PC-9 (cell line): ENCODE measurements around the gene UBE2S. TPM values are rescaled to one million over a fixed set of nuclear protein-coding genes. Genes with fewer than 3 reads are reported as not detected.
"Not testable (repeated sequence)": the region's sequence is repeated elsewhere in the genome, so short reads cannot be mapped to it uniquely, and the experiment has no call there.

Experiments used
- Bru-seq: library from RNA; stranded (reverse); fragments of 400-500 nt; gene quantifications from one replicate; lab custom pipeline; 2021; lab: Mats Ljungman, UMichigan
- BruChase-seq, 2 experiments: library from RNA; stranded (reverse); fragments of 400-500 nt; gene quantifications; one replicate each; lab custom pipeline; 2021; lab: Mats Ljungman, UMichigan
- BruUV-seq: library from RNA; stranded (reverse); fragments of 400-500 nt; replicated peaks from 2 replicates; lab custom pipeline; 2021; lab: Mats Ljungman, UMichigan
- CTCF ChIA-PET: fragments of 300-600 bp; sonication (Branson Sonifier 250); formaldehyde crosslinking; loops from one replicate; lab custom pipeline; 2022; ENCODE audit warnings: antibody characterized with exemption; lab: Charles Lee
- POLR2A ChIA-PET: fragments of 300-600 bp; sonication (Branson Sonifier 250); formaldehyde crosslinking; loops from one replicate; lab custom pipeline; 2022; ENCODE audit warnings: antibody characterized with exemption; ENCODE audit not compliant: unreplicated experiment; lab: Charles Lee
- DNase-seq, 2 experiments: peaks; one replicate each; pipeline versions ENCODE4 v3.0.0 to v3.0.0-alpha.2; 2015 to 2022; ENCODE audit warnings: mixed read lengths in 1 of 2
- H2AFZ ChIP-seq: fragments of 200-600 bp; sonication (generic); 2 replicates; pipeline ENCODE4 v1.8.1; 2017; ENCODE audit warnings: antibody characterized with exemption
- H3F3A ChIP-seq: fragments of 200-600 bp; sonication (generic); 2 replicates; pipeline ENCODE4 v1.8.1; 2017; ENCODE audit warnings: antibody characterized with exemption, mild to moderate bottlenecking, low read depth; ENCODE audit not compliant: insufficient read depth
- H3K27ac ChIP-seq: fragments of 200-600 bp; sonication (generic); 2 replicates; pipeline ENCODE4 v1.6.1; 2016; ENCODE audit warnings: mixed run types
- H3K27me3 ChIP-seq: fragments of 200-600 bp; sonication (generic); 2 replicates; pipeline ENCODE4 v1.6.1; 2016; ENCODE audit warnings: low read depth, mixed run types; ENCODE audit not compliant: insufficient read depth
- H3K36me3 ChIP-seq: fragments of 200-600 bp; sonication (generic); 2 replicates; pipeline ENCODE4 v1.6.1; 2016; ENCODE audit warnings: low read depth, mixed run types
- H3K4me1 ChIP-seq: fragments of 200-600 bp; sonication (generic); replicated peaks from 2 replicates; pipeline ENCODE4 v1.6.1; 2016; ENCODE audit warnings: mixed run types; ENCODE audit not compliant: insufficient read depth
- H3K4me2 ChIP-seq: fragments of 200-600 bp; sonication (generic); 2 replicates; pipeline ENCODE4 v1.6.1; 2017; ENCODE audit warnings: mixed run types
- H3K4me3 ChIP-seq: fragments of 200-600 bp; sonication (generic); 2 replicates; pipeline ENCODE4 v1.6.1; 2016; ENCODE audit warnings: mixed run types
- H3K79me2 ChIP-seq: fragments of 200-600 bp; sonication (generic); 2 replicates; pipeline ENCODE4 v1.6.1; 2017; ENCODE audit warnings: low read depth, mixed run types
- H3K9me2 ChIP-seq: fragments of 200-600 bp; sonication (generic); 2 replicates; pipeline ENCODE4 v1.8.1; 2017; ENCODE audit warnings: mild to moderate bottlenecking; ENCODE audit not compliant: insufficient read depth
- H3K9me3 ChIP-seq: fragments of 200-600 bp; sonication (generic); 2 replicates; pipeline ENCODE4 v1.8.1; 2016; ENCODE audit warnings: low read depth; ENCODE audit not compliant: insufficient read depth
- H4K20me1 ChIP-seq: fragments of 200-600 bp; sonication (generic); 2 replicates; pipeline ENCODE4 v1.8.1; 2017; ENCODE audit not compliant: insufficient read depth
- EZH2 ChIP-seq: fragments of 200-600 bp; sonication (generic); IDR thresholded peaks from 2 replicates; pipeline ENCODE4 v1.8.0; 2017; ENCODE audit warnings: antibody characterized with exemption, low read depth
- intact Hi-C: fragments of 100-400 bp; cut with micrococcal nuclease; formaldehyde crosslinking; loops from one replicate; pipeline ENCODE4 v1.10.0; 2022; ENCODE audit not compliant: unreplicated experiment
- long read RNA-seq: library from polyadenylated mRNA; stranded (forward); transcript quantifications from one replicate; pipeline ENCODE4 v2.0.0, GENCODE V29; 2022
- total RNA-seq: library from RNA; stranded (reverse); gene quantifications from 2 replicates; pipeline ENCODE4 v1.2.3, GENCODE V29; 2021
- TF ChIP-seq, protein P1 (sequence below): fragments of 200-600 bp; sonication (generic); conservative IDR thresholded peaks from 2 replicates; pipeline ENCODE4 v1.6.1; 2017; ENCODE audit warnings: mixed run types, antibody characterized with exemption, mild to moderate bottlenecking, moderate library complexity

UBE2S gene
- 359 and 395 TPM in 2 replicates for total RNA-seq
- percentile 94 among the genes with signal in this experiment for Bru-seq, nascent RNA
- percentile 78 among the genes with signal in this experiment for BruChase-seq, experiment 1, labeled RNA remaining after a 2-hour chase
- BruChase-seq, experiment 2, labeled RNA remaining after a 6-hour chase = percentile 95 among the genes with signal in this experiment
- long read RNA-seq, transcript UBE2S-201 (4 exons, 2,548 nt) = major isoform, 1,541 of 1,618 reads
- long read RNA-seq, transcript UBE2S-202 (5 exons, 743 nt) = minor isoform, 22 of 1,618 reads
- long read RNA-seq, partial matches to known transcripts = 15 of 1,618 reads
- long read RNA-seq, other reads (novel, unspliced or antisense) = 39 of 1,618 reads

- peak within 1 kb of the TSS; percentile 63 for H3K4me3 ChIP-seq
- intact Hi-C loops = loop anchor here (2.0 to 5.0 kb wide), 3 partner anchors 23 to 240 kb away; partner anchors contain the start of genes DNAAF3, KMT5C, RPL28 and TMEM238
- H3K27ac ChIP-seq = peak within 1 kb of the TSS; percentile 86
- CTCF ChIA-PET, H3K9me3 ChIP-seq, H3K27me3 ChIP-seq, BruUV-seq, DNase-seq, H3K9me2 ChIP-seq: not testable (repeated sequence)
- peaks cover 46% of the 10 kb centered on the region for H3F3A ChIP-seq
- peak within 1 kb of the TSS; percentile 85 for H2AFZ ChIP-seq
- peaks cover 50% of the 10 kb centered on the region for H3K79me2 ChIP-seq
- H3K36me3 ChIP-seq = peaks cover 29% of the 10 kb centered on the region
- H4K20me1 ChIP-seq = peaks cover 44% of the 10 kb centered on the region
- H3K4me1 ChIP-seq = peaks cover 21% of the 10 kb centered on the region
- POLR2A ChIA-PET = interaction anchor here (0.6 to 1.2 kb wide), 16 partner anchors 22 to 338 kb away, joined by 3 to 42 read pairs (median 6); partner anchors contain the start of genes HSPBP1, ISOC2, KMT5C and TMEM238
- H3K4me2 ChIP-seq = peak within 1 kb of the TSS; percentile 84
Measured at GRCh38 chr19:55407550-55407799, at the start of gene UBE2S. Gene UBE2S, minus strand, starts transcription at chr19:55407788. Its CDS starts 199 bp downstream, at chr19:55407589.

- BruUV-seq = no TSS peak
- DNase-seq = no peak
- peaks cover 18% of the 10 kb centered on the region; the same call in 1 of the 2 replicates for H3K79me2 ChIP-seq
- H2AFZ ChIP-seq = no peak overlapping the region
- no peak overlapping the region for H3K4me2 ChIP-seq
- peaks cover 9% of the 10 kb centered on the region for H3K4me1 ChIP-seq
- no peaks in the 10 kb centered on the region for H3K27me3 ChIP-seq
- intact Hi-C loops = no loop called here
- TF ChIP-seq, protein P1, sequence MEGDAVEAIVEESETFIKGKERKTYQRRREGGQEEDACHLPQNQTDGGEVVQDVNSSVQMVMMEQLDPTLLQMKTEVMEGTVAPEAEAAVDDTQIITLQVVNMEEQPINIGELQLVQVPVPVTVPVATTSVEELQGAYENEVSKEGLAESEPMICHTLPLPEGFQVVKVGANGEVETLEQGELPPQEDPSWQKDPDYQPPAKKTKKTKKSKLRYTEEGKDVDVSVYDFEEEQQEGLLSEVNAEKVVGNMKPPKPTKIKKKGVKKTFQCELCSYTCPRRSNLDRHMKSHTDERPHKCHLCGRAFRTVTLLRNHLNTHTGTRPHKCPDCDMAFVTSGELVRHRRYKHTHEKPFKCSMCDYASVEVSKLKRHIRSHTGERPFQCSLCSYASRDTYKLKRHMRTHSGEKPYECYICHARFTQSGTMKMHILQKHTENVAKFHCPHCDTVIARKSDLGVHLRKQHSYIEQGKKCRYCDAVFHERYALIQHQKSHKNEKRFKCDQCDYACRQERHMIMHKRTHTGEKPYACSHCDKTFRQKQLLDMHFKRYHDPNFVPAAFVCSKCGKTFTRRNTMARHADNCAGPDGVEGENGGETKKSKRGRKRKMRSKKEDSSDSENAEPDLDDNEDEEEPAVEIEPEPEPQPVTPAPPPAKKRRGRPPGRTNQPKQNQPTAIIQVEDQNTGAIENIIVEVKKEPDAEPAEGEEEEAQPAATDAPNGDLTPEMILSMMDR = no peak
- TF ChIP-seq EZH2 = no peak
- no peaks in the 10 kb centered on the region for H3K36me3 ChIP-seq
- H4K20me1 ChIP-seq = peaks cover 35% of the 10 kb centered on the region
- H3F3A ChIP-seq = peaks cover 30% of the 10 kb centered on the region; the same call in 1 of the 2 replicates
- no peaks in the 10 kb centered on the region for H3K9me2 ChIP-seq
- CTCF ChIA-PET = no interaction called here
- H3K27ac ChIP-seq = no peak overlapping the region
- H3K9me3 ChIP-seq = no peaks in the 10 kb centered on the region
- POLR2A ChIA-PET = no interaction called here
- no peak overlapping the region for H3K4me3 ChIP-seq
Measured at GRCh38 chr19:55456347-55456746, 48.8 kb upstream of the UBE2S start.

DNA sequence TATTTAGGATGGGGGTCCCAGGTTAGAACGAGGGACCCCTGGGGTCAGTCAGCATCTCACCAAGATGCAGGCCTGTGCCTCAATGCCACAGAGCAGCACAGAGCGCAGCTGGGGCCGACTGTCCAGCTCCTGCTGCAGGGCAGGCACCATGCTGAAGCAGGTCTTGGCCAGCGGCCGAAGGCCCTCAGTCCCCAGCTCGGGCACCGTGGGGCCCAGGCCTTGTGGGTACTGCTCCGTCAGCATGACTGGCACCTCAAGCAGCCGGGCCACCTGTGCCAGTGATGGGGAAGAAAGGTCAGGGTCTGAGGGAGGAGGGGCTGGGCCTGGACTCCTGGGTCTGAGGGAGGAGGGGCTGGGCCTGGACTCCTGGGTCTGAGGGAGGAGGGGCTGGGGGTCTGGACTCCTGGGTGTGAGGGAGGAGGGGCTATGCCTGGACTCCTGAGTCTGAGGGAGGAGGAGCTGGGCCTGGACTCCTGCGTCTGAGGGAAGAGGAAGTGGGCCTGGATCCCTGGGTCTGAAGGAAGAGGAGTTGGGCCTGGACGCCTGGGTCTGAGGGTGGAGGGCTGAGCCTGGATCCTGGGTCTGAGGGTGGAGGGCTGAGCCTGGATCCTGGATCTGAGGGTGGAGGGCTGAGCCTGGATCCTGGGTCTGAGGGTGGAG is 48.1 kb upstream of the UBE2S start:
- H3K27me3 ChIP-seq = no peaks in the 10 kb centered on the region
- H3K9me2 ChIP-seq = no peaks in the 10 kb centered on the region
- peaks cover 14% of the 10 kb centered on the region; the same call in 1 of the 2 replicates for H3K79me2 ChIP-seq
- H3K4me1 ChIP-seq = peaks cover 7% of the 10 kb centered on the region
- intact Hi-C loops = no loop called here
- H3K9me3 ChIP-seq = no peaks in the 10 kb centered on the region
- no peaks in the 10 kb centered on the region for H3K36me3 ChIP-seq
- ChIA-PET CTCF (no interaction called here), POLR2A (no interaction called here)
- no peak overlapping the region for H3K4me2 ChIP-seq
- H3K27ac ChIP-seq = no peak overlapping the region
- H4K20me1 ChIP-seq = peaks cover 34% of the 10 kb centered on the region
- no TSS peak for BruUV-seq
- H3K4me3 ChIP-seq = no peak overlapping the region
- TF ChIP-seq, protein P1 = no peak
- no peak for TF ChIP-seq EZH2
- peaks cover 29% of the 10 kb centered on the region; the same call in 1 of the 2 replicates for H3F3A ChIP-seq
- DNase-seq = no peak
- no peak overlapping the region for H2AFZ ChIP-seq
